ENCODE results near the gene SZRD1.

- TF ChIP-seq ZNF274 (IDR thresholded peaks at IDR 0.05; ENCODE audit: low read depth, low read length), result no peak
- TF ChIP-seq SUZ12 (IDR thresholded peaks at IDR 0.05; ENCODE audit: extremely low read depth, insufficient read depth, insufficient read length), result no peak
- TF ChIP-seq YY1 (IDR thresholded peaks at IDR 0.05; ENCODE audit: insufficient read depth, insufficient read length), result no peak
These were observed 20.5 kb downstream of the SZRD1 start for GRCh38 chr1:16387201-16388188.

Data from NT2/D1 (cell line).